PC-3 (cell line): ENCODE data around the gene PCDH1. TPM values are rescaled to one million over a fixed set of nuclear protein-coding genes. Genes with fewer than 3 reads are reported as not detected.

Experiments
- ATAC-seq: fragments of 200-7000 bp; cut with Tn5 transposase; 2 replicates; pipeline ENCODE4 v1.9.1; 2020; ENCODE audit warnings: mild to moderate bottlenecking, moderate library complexity
- BruUV-seq: library from RNA; stranded (reverse); fragments of 400-500 nt; replicated peaks from 2 replicates; lab custom pipeline; 2021; lab: Mats Ljungman, UMichigan
- CTCF ChIA-PET: fragments of 300-600 bp; sonication (Branson Sonifier 250); formaldehyde crosslinking; loops from one replicate; lab custom pipeline; 2022; ENCODE audit warnings: antibody characterized with exemption; lab: Charles Lee
- POLR2A ChIA-PET: fragments of 300-600 bp; sonication (Branson Sonifier 250); formaldehyde crosslinking; loops from one replicate; lab custom pipeline; 2022; ENCODE audit warnings: antibody characterized with exemption; ENCODE audit not compliant: unreplicated experiment; lab: Charles Lee
- DNase-seq: peaks from one replicate; pipeline ENCODE4 v3.0.0-alpha.2; 2015
- H2AFZ ChIP-seq: fragments of 300-600 bp; sonication (generic); 2 replicates; pipeline ENCODE4 v1.6.0; 2016; ENCODE audit warnings: antibody characterized with exemption, low read length
- H3F3A ChIP-seq: fragments of 300-600 bp; sonication (generic); one replicate; pipeline ENCODE4 v1.6.0; 2017; ENCODE audit warnings: antibody characterized with exemption, low read length, control low read depth, mild to moderate bottlenecking; ENCODE audit not compliant: unreplicated experiment
- H3K27ac ChIP-seq: fragments of 300-600 bp; sonication (generic); 2 replicates; pipeline ENCODE4 v1.5.1; 2016; ENCODE audit warnings: mild to moderate bottlenecking, low read length
- H3K27me3 ChIP-seq: fragments of 300-600 bp; sonication (generic); 2 replicates; pipeline ENCODE4 v1.6.1; 2016; ENCODE audit warnings: low read length, mixed read lengths
- H3K36me3 ChIP-seq: fragments of 300-600 bp; sonication (generic); 2 replicates; pipeline ENCODE4 v1.6.1; 2016; ENCODE audit warnings: low read depth, mixed run types, low read length, mixed read lengths
- H3K4me1 ChIP-seq: fragments of 300-600 bp; sonication (generic); 2 replicates; pipeline ENCODE4 v1.5.1; 2016; ENCODE audit warnings: low read length; ENCODE audit not compliant: insufficient read depth
- H3K4me2 ChIP-seq: fragments of 300-600 bp; sonication (generic); 2 replicates; pipeline ENCODE4 v1.6.0; 2016; ENCODE audit warnings: low read length
- H3K4me3 ChIP-seq: fragments of 300-600 bp; sonication (generic); 2 replicates; pipeline ENCODE4 v1.5.1; 2016; ENCODE audit warnings: mild to moderate bottlenecking, low read length, mixed read lengths
- H3K79me2 ChIP-seq: fragments of 300-600 bp; sonication (generic); 2 replicates; pipeline ENCODE4 v1.6.1; 2017; ENCODE audit warnings: low read length, mixed read lengths
- H3K9ac ChIP-seq: fragments of 300-600 bp; sonication (generic); 2 replicates; pipeline ENCODE4 v1.6.0; 2016; ENCODE audit warnings: mild to moderate bottlenecking, low read length
- H3K9me2 ChIP-seq: fragments of 300-600 bp; sonication (generic); replicated peaks from 2 replicates; pipeline ENCODE4 v1.6.1; 2016; ENCODE audit warnings: mixed run types, low read length, mixed read lengths
- H3K9me3 ChIP-seq: fragments of 300-600 bp; sonication (generic); 2 replicates; pipeline ENCODE4 v1.6.1; 2016; ENCODE audit warnings: low read length, mixed read lengths
- H4K20me1 ChIP-seq: fragments of 300-600 bp; sonication (generic); 2 replicates; pipeline ENCODE4 v1.6.1; 2016; ENCODE audit warnings: low read length, mixed read lengths
- EZH2 ChIP-seq: fragments of 300-600 bp; sonication (generic); IDR thresholded peaks from one replicate; pipeline ENCODE4 v1.6.1; 2017; ENCODE audit warnings: antibody characterized with exemption, mild to moderate bottlenecking, low read length; ENCODE audit not compliant: unreplicated experiment
- EZH2phosphoT487 ChIP-seq: fragments of 300-600 bp; sonication (generic); IDR thresholded peaks from 2 replicates; pipeline ENCODE4 v1.6.1; 2018; ENCODE audit warnings: mild to moderate bottlenecking, antibody characterized with exemption, low read length, borderline replicate concordance
- intact Hi-C: fragments of 100-400 bp; cut with micrococcal nuclease; formaldehyde crosslinking; loops from 2 replicates; pipeline ENCODE4 v1.9.0; 2023
- total RNA-seq: library from RNA; depleted of rRNA; stranded (reverse); fragments of >200 nt; gene quantifications from 2 replicates; pipeline ENCODE4 v1.2.3, GENCODE V29; 2014
- TF ChIP-seq, protein P1 (sequence below): fragments of 300-600 bp; sonication (generic); conservative IDR thresholded peaks from 2 replicates; pipeline ENCODE4 v1.5.1; 2017; ENCODE audit warnings: antibody characterized with exemption, low read depth, mild to moderate bottlenecking, low read length

Gene PCDH1
- total RNA-seq, 1 experiment from 2014 or later = 55.8 TPM

DNA sequence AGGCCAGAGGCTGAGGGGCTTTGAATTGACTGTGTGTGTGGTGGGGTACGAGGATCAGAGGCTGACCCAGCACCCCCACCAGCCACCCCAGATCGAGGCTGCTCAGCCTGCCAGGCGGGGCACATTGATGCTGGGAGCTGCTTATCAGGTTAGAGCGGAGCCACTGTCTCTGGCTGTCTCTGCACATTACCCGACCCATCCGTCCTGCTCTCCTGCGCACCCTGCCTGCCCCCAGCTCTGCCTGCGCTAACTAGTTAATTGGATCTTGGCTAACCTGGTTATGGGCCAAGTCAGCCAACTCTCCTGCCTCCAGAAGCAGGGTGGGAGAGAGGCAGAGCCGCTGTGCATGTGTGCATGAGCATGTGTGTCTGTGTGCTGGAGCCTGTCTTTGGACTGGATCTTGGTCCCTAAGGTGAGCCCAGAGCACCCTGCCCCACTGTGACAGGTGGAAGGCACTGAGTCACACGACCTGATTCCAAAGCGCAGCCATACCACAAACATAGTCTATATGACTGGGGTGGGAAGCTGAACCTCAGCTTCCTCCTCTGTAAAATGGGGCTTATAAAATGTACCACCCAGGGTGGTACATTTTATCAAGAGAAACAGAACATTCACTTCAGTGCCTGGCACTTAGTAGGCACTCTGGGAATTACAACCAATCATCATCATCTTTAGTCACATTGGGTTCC is 39.7 kb downstream of the PCDH1 start:
- Histone ChIP-seq H3K9ac (no peak overlapping the region), H2AFZ (no peak overlapping the region), H3K9me3 (no peaks in the 10 kb centered on the region), H3K4me1 (peaks cover 13% of the 10 kb centered on the region; the same call in 1 of the 2 replicates), H3K4me3 (no peak overlapping the region), H3K9me2 (no peaks in the 10 kb centered on the region), H3K36me3 (no peaks in the 10 kb centered on the region), H3K27me3 (no peaks in the 10 kb centered on the region), H3K4me2 (no peak overlapping the region), H3K27ac (no peak overlapping the region), H3F3A (no peaks in the 10 kb centered on the region), H3K79me2 (no peaks in the 10 kb centered on the region), H4K20me1 (no peaks in the 10 kb centered on the region)
- no peak for DNase-seq
- no TSS peak for BruUV-seq
- ATAC-seq = no peak
- no peak for TF ChIP-seq EZH2
- TF ChIP-seq EZH2phosphoT487 = no peak
- TF ChIP-seq, protein P1, sequence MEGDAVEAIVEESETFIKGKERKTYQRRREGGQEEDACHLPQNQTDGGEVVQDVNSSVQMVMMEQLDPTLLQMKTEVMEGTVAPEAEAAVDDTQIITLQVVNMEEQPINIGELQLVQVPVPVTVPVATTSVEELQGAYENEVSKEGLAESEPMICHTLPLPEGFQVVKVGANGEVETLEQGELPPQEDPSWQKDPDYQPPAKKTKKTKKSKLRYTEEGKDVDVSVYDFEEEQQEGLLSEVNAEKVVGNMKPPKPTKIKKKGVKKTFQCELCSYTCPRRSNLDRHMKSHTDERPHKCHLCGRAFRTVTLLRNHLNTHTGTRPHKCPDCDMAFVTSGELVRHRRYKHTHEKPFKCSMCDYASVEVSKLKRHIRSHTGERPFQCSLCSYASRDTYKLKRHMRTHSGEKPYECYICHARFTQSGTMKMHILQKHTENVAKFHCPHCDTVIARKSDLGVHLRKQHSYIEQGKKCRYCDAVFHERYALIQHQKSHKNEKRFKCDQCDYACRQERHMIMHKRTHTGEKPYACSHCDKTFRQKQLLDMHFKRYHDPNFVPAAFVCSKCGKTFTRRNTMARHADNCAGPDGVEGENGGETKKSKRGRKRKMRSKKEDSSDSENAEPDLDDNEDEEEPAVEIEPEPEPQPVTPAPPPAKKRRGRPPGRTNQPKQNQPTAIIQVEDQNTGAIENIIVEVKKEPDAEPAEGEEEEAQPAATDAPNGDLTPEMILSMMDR = no peak
- POLR2A ChIA-PET = no interaction called here
- intact Hi-C loops = no loop called here
- CTCF ChIA-PET = no interaction called here

DNA sequence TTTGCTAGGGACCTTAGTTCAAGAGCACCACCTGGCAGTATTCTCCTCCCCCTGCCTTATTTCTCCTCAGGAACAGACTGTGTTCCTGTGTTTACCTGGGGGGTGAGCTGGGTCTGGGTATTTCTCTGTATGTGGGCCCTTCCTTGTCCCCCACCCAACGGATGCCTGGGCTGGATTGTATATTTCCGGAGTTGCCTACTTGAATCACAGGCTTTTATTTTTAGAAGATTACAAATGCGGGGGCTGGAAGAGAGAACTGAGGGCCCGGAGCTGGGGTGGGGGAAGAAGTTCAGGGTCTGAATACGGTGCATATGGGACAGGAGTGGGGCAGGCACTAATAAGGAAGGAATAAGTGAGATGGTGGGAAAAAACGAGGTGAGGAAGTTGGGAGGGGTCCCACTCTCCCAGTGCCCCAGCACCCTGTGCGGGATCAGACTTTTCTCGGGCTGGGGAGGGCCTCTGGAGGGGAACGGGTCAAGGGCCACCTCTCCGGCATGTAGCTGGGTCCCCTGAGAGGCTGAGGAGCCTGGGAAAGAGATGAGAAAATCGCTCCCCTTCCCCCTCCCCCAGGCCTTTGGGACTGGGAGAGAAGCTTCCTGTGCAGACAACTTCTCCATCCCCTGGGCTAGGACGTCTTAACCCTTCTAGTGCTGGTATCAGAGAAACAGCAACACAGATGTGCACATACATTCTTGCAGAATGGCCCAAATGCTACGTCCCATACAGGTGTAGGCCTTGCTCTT is 42.1 kb downstream of the PCDH1 start:
- H4K20me1 ChIP-seq = no peaks in the 10 kb centered on the region
- H3K27me3 ChIP-seq = no peaks in the 10 kb centered on the region
- H3K4me2 ChIP-seq = no peak overlapping the region
- no peaks in the 10 kb centered on the region for H3K9me3 ChIP-seq
- H3K79me2 ChIP-seq = no peaks in the 10 kb centered on the region
- ChIA-PET POLR2A (no interaction called here), CTCF (no interaction called here)
- intact Hi-C loops = no loop called here
- ATAC-seq (no peak), DNase-seq (no peak)
- no peak overlapping the region for H3K4me3 ChIP-seq
- no peaks in the 10 kb centered on the region for H3K36me3 ChIP-seq
- BruUV-seq = no TSS peak
- TF ChIP-seq, protein P1 = no peak
- TF ChIP-seq EZH2phosphoT487 (no peak), EZH2 (no peak)
- H3F3A ChIP-seq = no peaks in the 10 kb centered on the region
- no peak overlapping the region for H3K27ac ChIP-seq
- 0 out of 2 replicates have a peak, but pooled peaks cover 5% of the 10 kb centered on the region for H3K4me1 ChIP-seq
- H3K9me2 ChIP-seq = no peaks in the 10 kb centered on the region
- no peak overlapping the region for H2AFZ ChIP-seq
- no peak overlapping the region for H3K9ac ChIP-seq

DNA sequence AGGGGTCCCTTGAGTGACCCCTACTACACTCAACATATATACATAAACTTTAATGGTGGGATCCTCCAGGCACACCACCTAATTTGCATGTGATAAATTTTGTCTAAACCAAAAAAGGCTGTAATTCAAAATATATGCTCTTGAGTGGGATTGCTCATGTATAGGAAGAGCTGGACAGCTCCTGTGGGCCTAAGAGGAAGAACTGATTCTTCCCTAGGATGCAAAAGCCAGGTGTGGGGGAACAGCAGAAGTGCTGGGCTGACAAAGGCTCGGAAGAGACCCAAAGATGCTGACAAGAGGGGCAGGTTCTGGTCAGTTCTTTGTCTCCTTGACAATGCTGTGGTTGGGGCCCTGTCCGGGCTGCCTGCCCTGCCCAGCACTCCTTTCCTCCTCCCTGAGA is 43.9 kb downstream of the PCDH1 start:
- POLR2A ChIA-PET = no interaction called here
- no peaks in the 10 kb centered on the region for H3F3A ChIP-seq
- H3K4me2 ChIP-seq = no peak overlapping the region
- BruUV-seq = no TSS peak
- no peaks in the 10 kb centered on the region for H3K79me2 ChIP-seq
- CTCF ChIA-PET = no interaction called here
- H3K9me3 ChIP-seq = no peaks in the 10 kb centered on the region
- H3K4me1 ChIP-seq = 0 out of 2 replicates have a peak, but pooled peaks cover 5% of the 10 kb centered on the region
- H3K27me3 ChIP-seq = no peaks in the 10 kb centered on the region
- H3K27ac ChIP-seq = no peak overlapping the region
- H4K20me1 ChIP-seq = no peaks in the 10 kb centered on the region
- H3K4me3 ChIP-seq = no peak overlapping the region
- intact Hi-C loops = no loop called here
- DNase-seq = no peak
- no peak overlapping the region for H2AFZ ChIP-seq
- no peaks in the 10 kb centered on the region for H3K36me3 ChIP-seq
- H3K9ac ChIP-seq = no peak overlapping the region
- TF ChIP-seq EZH2 = no peak
- no peak for TF ChIP-seq EZH2phosphoT487
- TF ChIP-seq, protein P1 = no peak
- ATAC-seq = no peak
- H3K9me2 ChIP-seq = no peaks in the 10 kb centered on the region
